ENCODE results near the gene AFAP1L2.

AFAP1L2 gene

DNA sequence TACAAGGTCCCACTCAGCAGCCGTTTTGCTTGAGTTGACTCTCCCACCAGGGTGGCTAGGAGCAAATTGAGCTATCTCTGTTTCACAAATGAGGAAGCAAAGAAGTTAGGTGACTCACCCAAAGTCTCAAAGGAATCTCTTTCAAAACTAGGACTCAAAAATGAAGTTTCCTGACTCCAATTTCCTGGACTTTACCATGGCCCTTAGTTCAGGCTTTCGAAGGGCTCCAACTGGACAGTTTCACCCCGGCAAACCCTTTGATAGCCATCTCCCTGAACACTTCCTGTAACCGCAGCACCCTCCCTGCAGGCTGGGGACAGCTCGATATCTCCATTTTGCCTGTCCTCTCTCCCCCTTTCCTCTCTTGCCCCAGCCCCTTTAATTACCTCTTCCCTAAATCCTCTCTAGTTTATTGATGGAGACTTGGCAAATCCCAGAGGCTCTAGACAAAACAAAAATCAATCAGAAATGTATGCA is 4.7 kb upstream of the AFAP1L2 start:
- H3K27ac ChIP-seq (ENCODE audit: low read depth, low read length): no peak overlapping the region

DNA sequence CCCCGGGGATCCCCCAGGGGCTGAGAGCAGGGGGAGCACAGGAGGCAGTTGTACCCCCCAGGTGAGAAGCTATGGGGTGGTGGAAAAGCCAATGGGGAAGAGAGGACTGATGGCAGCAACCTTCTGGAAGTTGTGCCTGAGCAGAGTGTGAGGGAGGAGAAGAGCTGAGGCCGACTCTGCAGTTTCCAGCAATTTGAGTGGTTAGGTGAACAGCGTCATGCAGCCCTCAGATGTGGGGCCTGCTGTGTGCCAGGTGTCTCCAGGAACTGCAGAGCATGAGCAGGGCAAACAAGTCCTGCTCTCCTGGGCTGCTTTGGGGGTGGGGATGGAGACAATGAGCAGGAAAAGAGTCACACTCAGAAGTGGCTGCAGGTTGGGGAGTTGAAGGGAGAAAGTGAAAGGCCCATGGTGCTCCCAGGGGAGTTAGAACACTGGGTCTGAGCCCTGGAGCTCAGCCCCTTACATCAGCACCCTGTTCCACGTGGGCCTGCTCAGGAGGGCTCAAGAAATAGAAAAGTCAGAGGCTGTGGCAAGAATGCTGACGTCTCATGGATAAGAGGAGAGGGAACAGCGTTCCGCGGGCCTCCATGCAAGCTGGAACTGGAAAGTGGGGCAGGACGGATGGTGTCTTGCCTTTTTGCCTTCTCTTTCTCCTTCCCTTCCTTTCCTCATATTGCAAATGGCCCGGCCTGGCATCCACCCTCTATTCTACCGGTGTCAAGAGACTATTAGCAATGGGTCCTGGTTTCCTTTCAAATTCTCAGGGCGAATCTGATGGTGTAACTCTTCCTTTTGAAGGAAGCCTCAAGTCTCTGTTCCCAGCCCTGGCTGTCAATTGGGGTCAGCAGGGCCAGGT is 4.0 kb upstream of the AFAP1L2 start:
- Histone ChIP-seq H3K79me2 (ENCODE audit: control insufficient read depth, insufficient read depth, low read length, unreplicated experiment) (no peaks in the 10 kb centered on the region), H3K36me3 (ENCODE audit: insufficient read depth, low read length) (no peaks in the 10 kb centered on the region), H3K4me3 (ENCODE audit: low read depth, low read length) (no peak overlapping the region), H3K27ac (ENCODE audit: low read depth, low read length) (no peak overlapping the region), H2AFZ (ENCODE audit: low read length, unreplicated experiment) (no peak overlapping the region), H3K27me3 (ENCODE audit: insufficient read depth, low read length) (peaks cover 20% of the 10 kb centered on the region), H3K4me1 (ENCODE audit: control insufficient read depth, insufficient read depth, low read length, unreplicated experiment) (peaks cover 21% of the 10 kb centered on the region)

More for the DNA sequence above, 4.7 kb upstream of the AFAP1L2 start:
- H3K4me3 ChIP-seq (ENCODE audit: low read depth, low read length): no peak overlapping the region
- no peaks in the 10 kb centered on the region for H3K36me3 ChIP-seq (ENCODE audit: insufficient read depth, low read length)
- peaks cover 13% of the 10 kb centered on the region for H3K27me3 ChIP-seq (ENCODE audit: insufficient read depth, low read length)
- H2AFZ ChIP-seq (ENCODE audit: low read length, unreplicated experiment): no peak overlapping the region
- peaks cover 25% of the 10 kb centered on the region for H3K4me1 ChIP-seq (ENCODE audit: control insufficient read depth, insufficient read depth, low read length, unreplicated experiment)
- H3K79me2 ChIP-seq (ENCODE audit: control insufficient read depth, insufficient read depth, low read length, unreplicated experiment): no peaks in the 10 kb centered on the region

DNA sequence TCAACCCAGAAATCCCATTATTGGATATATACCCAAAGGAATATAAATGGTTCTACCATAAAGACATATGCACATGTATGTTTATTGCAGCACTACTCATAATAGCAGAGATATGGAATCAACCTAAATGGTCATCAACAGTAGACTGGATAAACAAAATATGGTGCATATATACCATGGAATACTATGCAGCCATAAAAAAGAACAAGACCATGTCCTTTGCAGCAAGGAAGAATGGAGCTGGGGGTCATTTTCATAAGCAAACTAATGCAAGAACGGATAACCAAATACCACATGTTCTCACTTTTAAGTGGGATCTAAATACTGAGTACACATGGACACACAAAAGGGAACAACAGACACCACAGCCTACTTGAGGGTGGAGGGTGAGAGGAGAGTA is 2.2 kb upstream of the AFAP1L2 start:
- peaks cover 9% of the 10 kb centered on the region for H3K4me1 ChIP-seq (ENCODE audit: control insufficient read depth, insufficient read depth, low read length, unreplicated experiment)
- H3K27me3 ChIP-seq (ENCODE audit: insufficient read depth, low read length): peaks cover 33% of the 10 kb centered on the region
- no peaks in the 10 kb centered on the region for H3K36me3 ChIP-seq (ENCODE audit: insufficient read depth, low read length)
- H3K79me2 ChIP-seq (ENCODE audit: control insufficient read depth, insufficient read depth, low read length, unreplicated experiment): no peaks in the 10 kb centered on the region
- no peak overlapping the region for H3K4me3 ChIP-seq (ENCODE audit: low read depth, low read length)
- no peak overlapping the region for H2AFZ ChIP-seq (ENCODE audit: low read length, unreplicated experiment)
- no peak overlapping the region for H3K27ac ChIP-seq (ENCODE audit: low read depth, low read length)

DNA sequence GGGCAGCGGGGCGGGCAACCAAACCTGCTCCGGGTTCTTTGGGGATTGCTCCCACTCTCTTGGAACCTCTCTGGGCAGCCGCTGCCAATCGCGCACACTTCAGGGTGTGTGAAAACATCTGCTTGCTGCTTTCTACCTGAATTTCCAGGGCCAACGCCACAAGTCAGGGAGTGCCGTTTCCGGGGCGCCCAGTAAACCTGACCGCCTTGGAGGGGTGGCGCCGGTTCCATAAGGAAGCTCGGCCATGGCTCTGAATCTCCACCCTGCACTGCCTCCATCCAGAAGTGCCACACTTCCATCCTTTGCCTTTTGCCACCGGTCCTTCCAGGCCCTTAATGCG is 679 bp upstream of the AFAP1L2 start:
- Histone ChIP-seq H3K27ac (ENCODE audit: low read depth, low read length) (no peak overlapping the region), H3K79me2 (ENCODE audit: control insufficient read depth, insufficient read depth, low read length, unreplicated experiment) (no peaks in the 10 kb centered on the region), H3K27me3 (ENCODE audit: insufficient read depth, low read length) (peaks cover 34% of the 10 kb centered on the region), H3K4me3 (ENCODE audit: low read depth, low read length) (peak overlapping the region; percentile 74; the same call in 1 of the 2 replicates), H3K36me3 (ENCODE audit: insufficient read depth, low read length) (no peaks in the 10 kb centered on the region), H2AFZ (ENCODE audit: low read length, unreplicated experiment) (peak overlapping the region; percentile 56), H3K4me1 (ENCODE audit: control insufficient read depth, insufficient read depth, low read length, unreplicated experiment) (peaks cover 9% of the 10 kb centered on the region)

GRCh38 chr10:114403541-114404161 is 651 bp downstream of the AFAP1L2 start:
- Histone ChIP-seq H3K27ac (ENCODE audit: low read depth, low read length) (no peak overlapping the region), H3K4me3 (ENCODE audit: low read depth, low read length) (peak overlapping the region; percentile 74), H3K27me3 (ENCODE audit: insufficient read depth, low read length) (peaks cover 34% of the 10 kb centered on the region), H3K4me1 (ENCODE audit: control insufficient read depth, insufficient read depth, low read length, unreplicated experiment) (peaks cover 2% of the 10 kb centered on the region), H3K79me2 (ENCODE audit: control insufficient read depth, insufficient read depth, low read length, unreplicated experiment) (no peaks in the 10 kb centered on the region), H3K36me3 (ENCODE audit: insufficient read depth, low read length) (no peaks in the 10 kb centered on the region), H2AFZ (ENCODE audit: low read length, unreplicated experiment) (no peak overlapping the region)

- H3K27me3 ChIP-seq (ENCODE audit: insufficient read depth, low read length): peaks cover 38% of the 10 kb centered on the region
These were observed 1.3 kb downstream of the AFAP1L2 start for GRCh38 chr10:114402871-114403540.

GRCh38 chr10:114402233-114402632 is 2.1 kb downstream of the AFAP1L2 start:
- Histone ChIP-seq H3K4me1 (ENCODE audit: control insufficient read depth, insufficient read depth, low read length, unreplicated experiment) (peaks cover 8% of the 10 kb centered on the region), H3K79me2 (ENCODE audit: control insufficient read depth, insufficient read depth, low read length, unreplicated experiment) (no peaks in the 10 kb centered on the region), H3K36me3 (ENCODE audit: insufficient read depth, low read length) (no peaks in the 10 kb centered on the region), H2AFZ (ENCODE audit: low read length, unreplicated experiment) (no peak overlapping the region), H3K27me3 (ENCODE audit: insufficient read depth, low read length) (peaks cover 40% of the 10 kb centered on the region), H3K4me3 (ENCODE audit: low read depth, low read length) (no peak overlapping the region), H3K27ac (ENCODE audit: low read depth, low read length) (no peak overlapping the region)

More at GRCh38 chr10:114402871-114403540, 1.3 kb downstream of the AFAP1L2 start:
- no peaks in the 10 kb centered on the region for H3K79me2 ChIP-seq (ENCODE audit: control insufficient read depth, insufficient read depth, low read length, unreplicated experiment)
- H3K4me3 ChIP-seq (ENCODE audit: low read depth, low read length): peak overlapping the region; percentile 74; the same call in 1 of the 2 replicates
- no peaks in the 10 kb centered on the region for H3K36me3 ChIP-seq (ENCODE audit: insufficient read depth, low read length)
- no peak overlapping the region for H3K27ac ChIP-seq (ENCODE audit: low read depth, low read length)
- H2AFZ ChIP-seq (ENCODE audit: low read length, unreplicated experiment): no peak overlapping the region
- H3K4me1 ChIP-seq (ENCODE audit: control insufficient read depth, insufficient read depth, low read length, unreplicated experiment): peaks cover 1% of the 10 kb centered on the region

- H3K36me3 ChIP-seq (ENCODE audit: insufficient read depth, low read length): no peaks in the 10 kb centered on the region
- H3K4me1 ChIP-seq (ENCODE audit: control insufficient read depth, insufficient read depth, low read length, unreplicated experiment): peaks cover 8% of the 10 kb centered on the region
- H3K27ac ChIP-seq (ENCODE audit: low read depth, low read length): no peak overlapping the region
- no peak overlapping the region for H2AFZ ChIP-seq (ENCODE audit: low read length, unreplicated experiment)
- no peak overlapping the region for H3K4me3 ChIP-seq (ENCODE audit: low read depth, low read length)
- H3K79me2 ChIP-seq (ENCODE audit: control insufficient read depth, insufficient read depth, low read length, unreplicated experiment): no peaks in the 10 kb centered on the region
- peaks cover 40% of the 10 kb centered on the region for H3K27me3 ChIP-seq (ENCODE audit: insufficient read depth, low read length)
These were observed 3.0 kb downstream of the AFAP1L2 start for GRCh38 chr10:114401195-114401791.

GRCh38 chr10:114400091-114400490 is 4.2 kb downstream of the AFAP1L2 start:
- Histone ChIP-seq H3K79me2 (ENCODE audit: control insufficient read depth, insufficient read depth, low read length, unreplicated experiment) (no peaks in the 10 kb centered on the region), H3K27ac (ENCODE audit: low read depth, low read length) (no peak overlapping the region), H3K4me3 (ENCODE audit: low read depth, low read length) (no peak overlapping the region), H3K4me1 (ENCODE audit: control insufficient read depth, insufficient read depth, low read length, unreplicated experiment) (peaks cover 8% of the 10 kb centered on the region), H2AFZ (ENCODE audit: low read length, unreplicated experiment) (no peak overlapping the region), H3K36me3 (ENCODE audit: insufficient read depth, low read length) (no peaks in the 10 kb centered on the region), H3K27me3 (ENCODE audit: insufficient read depth, low read length) (peaks cover 37% of the 10 kb centered on the region)

DNA sequence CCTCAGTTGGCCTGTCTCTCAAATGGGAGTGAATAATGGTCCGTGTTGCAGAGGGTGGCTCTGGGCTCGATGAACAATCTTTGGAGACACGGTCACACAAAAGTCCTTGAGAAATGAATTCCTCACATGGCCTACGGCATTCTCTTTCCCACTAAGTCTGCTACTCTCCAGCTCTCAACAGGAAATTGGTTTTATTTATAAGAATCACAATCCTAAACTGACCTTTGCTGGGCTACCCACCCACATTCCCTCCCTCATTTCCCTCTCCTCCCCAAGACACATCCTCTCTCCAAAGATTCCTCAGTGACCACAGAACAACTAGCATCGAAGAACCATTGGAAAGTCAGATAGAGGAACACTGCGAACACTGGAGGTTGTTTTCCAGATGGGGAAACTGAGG is 4.7 kb downstream of the AFAP1L2 start:
- Histone ChIP-seq H2AFZ (ENCODE audit: low read length, unreplicated experiment) (no peak overlapping the region), H3K27ac (ENCODE audit: low read depth, low read length) (no peak overlapping the region), H3K4me3 (ENCODE audit: low read depth, low read length) (no peak overlapping the region), H3K36me3 (ENCODE audit: insufficient read depth, low read length) (no peaks in the 10 kb centered on the region), H3K4me1 (ENCODE audit: control insufficient read depth, insufficient read depth, low read length, unreplicated experiment) (peaks cover 8% of the 10 kb centered on the region), H3K79me2 (ENCODE audit: control insufficient read depth, insufficient read depth, low read length, unreplicated experiment) (no peaks in the 10 kb centered on the region), H3K27me3 (ENCODE audit: insufficient read depth, low read length) (peaks cover 32% of the 10 kb centered on the region)

Measured in ACC112 (cell line).